ENCODE results near the gene RNU1-3.
"Not testable (repeated sequence)": the region's sequence is repeated elsewhere in the genome, so short reads cannot be mapped to it uniquely, and the experiment has no call there.

DNA sequence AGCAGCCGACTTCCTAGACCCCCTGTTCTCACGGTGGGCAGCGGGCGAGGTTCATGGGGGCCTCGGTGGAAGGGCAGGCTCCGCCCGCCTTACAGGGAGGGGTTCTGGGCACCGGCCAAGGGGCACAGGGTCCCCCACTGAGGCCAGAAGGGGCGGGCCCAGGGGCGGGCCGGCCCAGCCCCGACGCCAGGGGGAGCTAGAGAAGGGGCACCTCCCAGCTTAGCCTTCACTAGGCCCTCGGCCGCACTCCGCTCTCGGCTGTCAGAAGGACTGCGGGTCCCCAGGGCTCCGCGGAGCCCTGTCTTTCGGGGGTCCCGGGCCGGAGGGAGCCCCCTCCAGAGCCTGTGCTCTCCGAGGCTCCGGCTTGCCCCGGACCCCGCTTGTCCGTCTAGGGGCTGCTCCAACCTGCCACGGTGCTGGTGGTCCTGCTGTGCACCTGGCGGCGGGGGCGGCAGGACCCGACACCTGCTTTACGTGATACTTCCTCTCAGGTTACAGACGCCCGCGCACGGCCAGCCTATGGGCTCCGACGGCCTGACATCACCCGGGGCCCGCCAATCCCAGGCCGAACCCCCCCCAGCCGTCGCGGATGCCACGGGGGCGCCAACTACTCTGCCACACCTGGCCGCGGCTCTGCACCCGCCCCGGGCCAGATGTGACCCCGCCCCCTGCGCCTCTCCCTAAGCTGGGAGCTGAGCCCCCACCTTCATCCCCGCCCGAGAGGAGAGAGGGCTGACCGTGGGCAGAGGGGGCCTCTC is 33.6 kb upstream of the RNU1-3 start:
- TF ChIP-seq CTCF (conservative IDR thresholded peaks at IDR 0.05; ENCODE audit: low read length); EZH2phosphoT487 (IDR thresholded peaks at IDR 0.05; ENCODE audit: borderline replicate concordance, low read depth, low read length): not testable (repeated sequence)

Data from OCI-LY7 (cell line).